Stimulated activated CD4-positive, alpha-beta T cell treated with anti-CD3 and anti-CD28 coated beads, Interleukin-2, amount 100 ng/mL, for 4 hours (primary cell): ENCODE measurements around the gene LRP1B.
"Not testable (repeated sequence)": the region's sequence is repeated elsewhere in the genome, so short reads cannot be mapped to it uniquely, and the experiment has no call there.

ENCODE experiments used
- DNase-seq: peaks from one replicate; pipeline ENCODE4 v3.0.0-alpha.2; 2020; ENCODE audit warnings: low read depth

LRP1B gene

DNA sequence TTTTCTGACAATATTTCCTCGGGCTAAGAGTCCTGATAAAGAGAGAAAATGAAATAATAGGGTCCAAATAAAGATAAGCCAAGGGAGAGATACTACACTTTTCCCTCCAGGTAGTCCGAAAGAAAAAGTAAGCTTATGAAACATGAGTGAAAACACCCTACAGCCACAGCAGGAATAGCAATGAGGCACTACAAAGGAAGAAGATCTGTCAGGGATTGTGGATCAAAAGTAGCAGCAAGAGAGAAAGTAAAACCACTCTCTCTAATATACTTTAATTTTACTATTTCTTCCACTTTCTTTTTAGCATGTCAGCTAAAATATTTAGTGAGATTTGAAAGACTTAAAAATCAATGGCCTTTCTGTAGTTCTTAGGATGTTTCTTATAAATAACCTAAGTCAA, 1601.8 kb downstream of the LRP1B start:
- DNase-seq, result no peak

DNA sequence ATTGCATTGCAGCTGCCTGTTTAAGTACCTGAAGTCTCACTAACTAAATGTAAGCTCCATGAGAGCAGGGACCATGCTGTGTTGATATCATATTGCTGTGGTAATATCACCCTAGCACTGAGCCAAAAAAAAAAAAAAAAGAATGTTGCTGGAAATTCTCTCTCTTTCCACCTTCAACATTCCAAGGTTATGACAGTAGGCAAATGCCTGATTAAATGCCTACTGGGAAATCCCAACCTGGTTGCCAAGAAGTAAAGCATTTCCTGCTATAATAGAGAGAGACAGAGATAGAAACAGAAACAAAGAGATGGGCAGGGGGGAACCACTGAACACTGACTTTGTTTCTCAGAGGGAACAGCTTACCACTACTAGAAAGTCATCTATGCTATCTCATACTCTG, 1604.2 kb downstream of the LRP1B start:
- no peak for DNase-seq

GRCh38 chr2:140512106-140512505, 1618.7 kb downstream of the LRP1B start:
- DNase-seq, result no peak

GRCh38 chr2:140509765-140510164, 1621.1 kb downstream of the LRP1B start:
- DNase-seq, result no peak

DNA sequence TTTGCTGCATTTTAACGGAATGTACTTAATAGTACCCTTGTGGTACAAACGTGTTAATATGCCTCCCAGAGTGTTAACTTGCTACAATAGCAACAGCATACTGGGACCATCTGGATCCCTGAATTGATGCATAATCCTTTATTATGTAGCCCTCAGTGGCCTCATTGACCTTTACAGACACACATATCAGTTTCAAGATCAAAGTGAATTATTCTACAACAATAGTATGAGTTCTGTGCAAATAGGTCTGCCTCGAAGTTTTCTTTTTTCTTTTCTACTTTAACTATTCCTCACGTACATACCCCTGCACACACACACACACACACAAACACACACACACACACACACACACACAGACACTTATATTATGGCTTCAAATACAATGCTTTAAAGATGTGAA, 1622.1 kb downstream of the LRP1B start:
- no peak for DNase-seq

GRCh38 chr2:140506606-140507005, 1624.2 kb downstream of the LRP1B start:
- no peak for DNase-seq

- DNase-seq, result no peak
These were observed 1626.2 kb downstream of the LRP1B start for GRCh38 chr2:140504601-140505000.

DNA sequence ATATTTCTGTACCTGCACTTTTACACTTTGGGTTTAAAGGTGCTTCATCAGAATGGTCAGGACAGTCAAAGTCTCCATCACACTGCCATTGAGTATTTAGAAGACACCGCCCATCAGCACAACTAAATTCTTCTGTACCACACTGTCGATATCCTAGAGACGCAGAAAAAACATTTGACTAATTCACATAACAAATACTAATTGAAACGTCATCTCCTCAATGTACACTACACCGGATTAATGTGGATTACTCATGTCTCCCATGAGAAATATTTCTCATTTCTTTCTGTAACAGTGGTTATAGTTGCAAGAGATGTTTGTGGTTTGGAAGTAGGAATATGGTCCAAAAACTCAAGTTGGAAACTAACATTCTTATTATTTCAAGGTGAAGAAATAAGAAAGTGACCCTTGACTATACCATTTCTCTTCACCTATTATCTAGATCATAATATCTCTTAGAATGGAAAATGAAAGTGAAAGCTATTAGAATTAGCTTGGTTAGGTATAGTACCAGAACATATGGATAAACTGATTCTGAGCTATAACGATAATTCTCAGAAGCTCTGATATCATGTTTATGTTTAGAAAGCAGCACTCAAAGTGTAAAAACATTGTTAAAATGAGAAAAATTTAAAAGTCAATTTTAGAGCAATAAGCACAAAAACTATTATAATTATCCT, 1627.7 kb downstream of the LRP1B start:
- DNase-seq, result no peak

- DNase-seq, result no peak
These were observed 1632.5 kb downstream of the LRP1B start for GRCh38 chr2:140498360-140498759.

- DNase-seq, result no peak
These were observed 1634.1 kb downstream of the LRP1B start for GRCh38 chr2:140496714-140497113.

DNA sequence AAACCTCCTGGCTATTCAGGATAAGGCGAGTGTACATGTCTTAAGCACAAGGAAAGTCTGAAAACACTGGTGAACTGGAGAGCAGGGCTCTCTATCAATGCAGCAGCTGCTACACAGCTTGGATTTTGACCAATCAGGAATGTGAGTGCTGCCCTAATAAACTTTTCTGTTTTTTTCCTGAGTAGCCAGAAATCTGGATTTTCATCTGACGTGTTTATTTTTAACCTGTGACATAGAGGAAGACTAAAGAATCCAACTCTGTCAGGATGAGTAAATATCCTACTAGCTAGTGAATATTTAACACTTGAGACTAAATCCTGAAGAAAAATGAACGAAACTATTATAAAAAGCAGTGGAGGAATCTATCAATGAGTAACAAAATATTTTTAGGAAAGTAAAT, 1638.9 kb downstream of the LRP1B start:
- DNase-seq, result no peak

DNA sequence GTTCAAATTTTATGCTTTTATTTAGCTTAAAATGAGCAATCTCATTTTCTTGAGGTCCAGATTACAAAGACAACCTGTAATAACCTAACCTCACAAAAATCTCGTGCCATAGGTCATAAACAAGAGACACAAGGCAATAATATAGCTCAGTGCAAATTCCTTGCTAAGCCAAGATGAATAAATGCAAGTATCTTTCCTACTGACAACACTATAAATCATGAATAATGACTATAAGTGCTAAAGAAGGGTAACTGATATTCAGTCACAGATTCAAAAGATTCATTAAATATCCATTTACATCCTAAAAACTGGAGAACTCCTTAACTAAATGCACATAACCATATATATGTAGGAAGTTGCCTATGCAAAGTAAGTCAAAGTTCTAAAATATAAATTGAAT, 1641.6 kb downstream of the LRP1B start:
- no peak for DNase-seq

GRCh38 chr2:140481136-140481535, 1649.7 kb downstream of the LRP1B start:
- DNase-seq, result no peak

DNA sequence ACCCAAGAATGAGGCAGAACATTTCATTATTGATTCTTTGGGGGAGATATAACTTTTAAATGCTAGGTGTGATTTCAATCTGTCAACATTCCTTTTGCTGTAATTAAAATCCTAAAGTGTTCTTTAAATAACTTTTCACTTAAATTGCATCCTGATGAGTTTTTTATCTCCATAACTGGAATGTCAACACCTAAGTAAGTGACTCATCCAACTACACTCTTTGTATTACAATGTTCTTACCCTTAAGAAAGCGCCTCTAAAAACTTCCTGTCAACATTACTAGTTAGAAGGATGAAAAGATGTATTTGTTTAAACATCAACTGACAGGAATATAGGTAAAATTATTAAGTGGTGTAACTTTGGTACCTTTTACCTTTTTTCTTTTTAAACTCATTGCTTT, 1657.0 kb downstream of the LRP1B start:
- no peak for DNase-seq

- DNase-seq, result no peak
These were observed 1658.1 kb downstream of the LRP1B start for GRCh38 chr2:140472676-140473075.

GRCh38 chr2:140465301-140465700, 1665.5 kb downstream of the LRP1B start:
- no peak for DNase-seq

GRCh38 chr2:140462990-140463389, 1667.8 kb downstream of the LRP1B start:
- DNase-seq, result no peak

GRCh38 chr2:140457483-140457882, 1673.3 kb downstream of the LRP1B start:
- DNase-seq, result no peak

DNA sequence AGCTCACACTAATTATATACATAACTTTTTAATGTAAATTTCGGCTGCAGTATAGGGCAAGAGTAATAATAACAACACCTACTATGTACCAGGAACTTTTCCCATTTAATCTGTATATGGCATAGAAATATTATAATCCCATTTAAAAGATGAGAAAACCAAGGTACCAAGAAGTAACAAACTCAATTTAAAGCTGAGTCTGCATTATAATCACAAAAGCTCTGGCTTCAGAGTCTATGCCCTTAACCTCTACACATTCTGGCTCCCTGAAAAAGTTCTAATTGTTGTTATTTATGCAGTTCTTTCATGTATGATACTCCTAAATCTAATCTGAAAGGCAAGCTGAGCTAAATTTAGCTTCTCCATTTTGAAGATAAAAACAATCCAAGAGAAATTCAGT, 1675.5 kb downstream of the LRP1B start:
- no peak for DNase-seq

- no peak for DNase-seq
These were observed 1676.1 kb downstream of the LRP1B start for GRCh38 chr2:140454717-140455116.

GRCh38 chr2:140451324-140451723, 1679.5 kb downstream of the LRP1B start:
- DNase-seq, result no peak

GRCh38 chr2:140442319-140442718, 1688.5 kb downstream of the LRP1B start:
- DNase-seq, result no peak

GRCh38 chr2:140440815-140441214, 1690.0 kb downstream of the LRP1B start:
- DNase-seq, result no peak

DNA sequence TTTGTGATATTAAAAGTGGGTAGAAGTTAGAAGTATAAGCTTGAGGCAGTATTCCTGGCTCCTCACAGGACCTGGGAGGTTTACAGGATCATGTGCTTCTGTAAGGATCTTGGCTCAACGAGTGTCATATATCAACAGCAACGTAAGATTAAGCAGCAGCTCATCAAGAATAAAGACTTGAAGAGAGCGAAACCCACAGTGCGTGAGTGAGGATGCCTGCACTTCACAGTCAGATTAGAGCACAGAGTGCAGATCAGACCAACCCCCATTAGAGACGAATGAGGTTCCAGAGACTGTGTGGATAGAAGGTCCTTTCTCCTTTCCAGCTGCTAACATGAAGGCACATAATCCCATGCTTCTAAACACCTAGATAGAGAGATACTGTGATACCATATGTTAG, 1693.9 kb downstream of the LRP1B start:
- DNase-seq, result no peak

DNA sequence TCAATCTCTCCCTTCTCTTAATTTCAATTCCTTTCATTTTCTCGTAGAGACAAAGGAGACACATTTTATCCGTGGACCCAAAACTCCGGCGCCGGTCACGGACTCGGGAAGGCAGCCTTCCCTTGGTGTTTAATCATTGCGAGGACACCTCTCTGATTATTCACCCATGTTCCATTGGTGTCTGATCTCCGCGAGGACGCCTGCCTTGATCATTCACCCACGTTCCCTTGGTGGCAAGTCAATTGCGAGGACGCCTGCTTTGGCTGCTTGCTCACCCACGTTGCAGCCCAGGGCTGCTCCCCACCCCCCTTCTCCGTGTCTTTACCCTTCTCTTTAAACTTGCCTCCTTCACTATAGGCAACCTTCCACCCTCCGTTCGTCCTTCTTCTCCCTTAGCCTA, 1703.8 kb downstream of the LRP1B start:
- not testable (repeated sequence) for DNase-seq
